Right atrium auricular region (tissue), 2 donors: ENCODE results near the gene KPNA1. TPM values are rescaled to one million over a fixed set of nuclear protein-coding genes. Genes with fewer than 3 reads are reported as not detected.

Experiments used
- DNase-seq: peaks from one replicate; pipeline ENCODE4 v3.0.0-alpha.2; 2019; ENCODE audit warnings: low spot score
- H3K27ac ChIP-seq, 2 donors: fragments of 200-600 bp; sonication (generic); 1 replicate in 1 of 2; 2 replicates in 1 of 2; pipeline ENCODE4 v1.5.1; 2016 to 2019
- H3K27me3 ChIP-seq, 2 donors: fragments of 200-600 bp; sonication (generic); one replicate each; pipeline versions ENCODE4 v1.5.1 to v1.6.0; 2017 to 2019
- H3K36me3 ChIP-seq: fragments of 200-600 bp; sonication (generic); one replicate; pipeline ENCODE4 v1.5.1; 2016
- H3K4me1 ChIP-seq, 2 donors: fragments of 200-600 bp; sonication (generic); one replicate each; pipeline versions ENCODE4 v1.5.1 to v1.6.0; 2017 to 2019
- H3K4me3 ChIP-seq, 2 donors: fragments of 200-600 bp; sonication (generic); 1 replicate in 1 of 2; 2 replicates in 1 of 2; pipeline ENCODE4 v1.5.1; 2017 to 2019; ENCODE audit warnings: mild to moderate bottlenecking in 1 of 2, moderate library complexity in 1 of 2
- H3K9me3 ChIP-seq, 2 donors: fragments of 200-600 bp; sonication (generic); one replicate each; pipeline ENCODE4 v1.5.1; 2019
- total RNA-seq, 2 donors: library from RNA; depleted of rRNA; stranded (reverse); fragments of >200 nt; gene quantifications; one replicate each; pipeline ENCODE4 v1.1.0, GENCODE V29; 2016
- TF ChIP-seq, protein P1 (sequence below), 2 donors: fragments of 200-600 bp; sonication (generic); IDR thresholded peaks; one replicate each; pipeline ENCODE4 v1.5.1; 2019; ENCODE audit warnings: antibody characterized with exemption in 2 of 2

Gene KPNA1
- total RNA-seq, 2 donors from 2014 or later, result 33.3 to 40.0 TPM

GRCh38 chr3:122409446-122409845, 105.3 kb downstream of the KPNA1 start:
- H3K9me3 ChIP-seq, result no peaks in the 10 kb centered on the region
- peaks cover 0 to 4% of the 10 kb centered on the region in 2 donors for H3K4me1 ChIP-seq
- H3K27ac ChIP-seq, result no peak overlapping the region
- no peak for DNase-seq
- H3K36me3 ChIP-seq, result peaks cover 60% of the 10 kb centered on the region
- H3K27me3 ChIP-seq, result no peaks in the 10 kb centered on the region
- TF ChIP-seq, protein P1, sequence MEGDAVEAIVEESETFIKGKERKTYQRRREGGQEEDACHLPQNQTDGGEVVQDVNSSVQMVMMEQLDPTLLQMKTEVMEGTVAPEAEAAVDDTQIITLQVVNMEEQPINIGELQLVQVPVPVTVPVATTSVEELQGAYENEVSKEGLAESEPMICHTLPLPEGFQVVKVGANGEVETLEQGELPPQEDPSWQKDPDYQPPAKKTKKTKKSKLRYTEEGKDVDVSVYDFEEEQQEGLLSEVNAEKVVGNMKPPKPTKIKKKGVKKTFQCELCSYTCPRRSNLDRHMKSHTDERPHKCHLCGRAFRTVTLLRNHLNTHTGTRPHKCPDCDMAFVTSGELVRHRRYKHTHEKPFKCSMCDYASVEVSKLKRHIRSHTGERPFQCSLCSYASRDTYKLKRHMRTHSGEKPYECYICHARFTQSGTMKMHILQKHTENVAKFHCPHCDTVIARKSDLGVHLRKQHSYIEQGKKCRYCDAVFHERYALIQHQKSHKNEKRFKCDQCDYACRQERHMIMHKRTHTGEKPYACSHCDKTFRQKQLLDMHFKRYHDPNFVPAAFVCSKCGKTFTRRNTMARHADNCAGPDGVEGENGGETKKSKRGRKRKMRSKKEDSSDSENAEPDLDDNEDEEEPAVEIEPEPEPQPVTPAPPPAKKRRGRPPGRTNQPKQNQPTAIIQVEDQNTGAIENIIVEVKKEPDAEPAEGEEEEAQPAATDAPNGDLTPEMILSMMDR (IDR thresholded peaks at IDR 0.05), result no peak
- H3K4me3 ChIP-seq, result no peak overlapping the region

GRCh38 chr3:122407946-122408345, 106.8 kb downstream of the KPNA1 start:
- H3K27me3 ChIP-seq, result no peaks in the 10 kb centered on the region
- H3K27ac ChIP-seq, result no peak overlapping the region
- no peaks in the 10 kb centered on the region for H3K9me3 ChIP-seq
- H3K4me1 ChIP-seq, result no peaks in the 10 kb centered on the region
- peaks cover 74% of the 10 kb centered on the region for H3K36me3 ChIP-seq
- DNase-seq, result no peak
- no peak overlapping the region for H3K4me3 ChIP-seq
- TF ChIP-seq, protein P1 (IDR thresholded peaks at IDR 0.05), result no peak

- DNase-seq, result no peak
- Histone ChIP-seq H3K36me3 (peaks cover 70% of the 10 kb centered on the region), H3K9me3 (no peaks in the 10 kb centered on the region), H3K4me3 (no peak overlapping the region), H3K27ac (no peak overlapping the region), H3K27me3 (no peaks in the 10 kb centered on the region), H3K4me1 (no peaks in the 10 kb centered on the region)
- TF ChIP-seq, protein P1 (IDR thresholded peaks at IDR 0.05), result no peak
These were observed 108.5 kb downstream of the KPNA1 start for GRCh38 chr3:122406198-122406597.

- Histone ChIP-seq H3K27ac (no peak overlapping the region), H3K9me3 (no peaks in the 10 kb centered on the region)
These were observed 109.7 kb downstream of the KPNA1 start for GRCh38 chr3:122405015-122405414.

GRCh38 chr3:122403489-122403888, 111.2 kb downstream of the KPNA1 start:
- Histone ChIP-seq H3K9me3 (no peaks in the 10 kb centered on the region), H3K27ac (no peak overlapping the region), H3K36me3 (peaks cover 47% of the 10 kb centered on the region), H3K4me3 (no peak overlapping the region), H3K27me3 (no peaks in the 10 kb centered on the region), H3K4me1 (no peaks in the 10 kb centered on the region)
- DNase-seq, result no peak
- TF ChIP-seq, protein P1 (IDR thresholded peaks at IDR 0.05), result no peak

More at GRCh38 chr3:122405015-122405414, 109.7 kb downstream of the KPNA1 start:
- Histone ChIP-seq H3K36me3 (peaks cover 60% of the 10 kb centered on the region), H3K4me3 (no peak overlapping the region), H3K27me3 (no peaks in the 10 kb centered on the region), H3K4me1 (no peaks in the 10 kb centered on the region)
- TF ChIP-seq, protein P1 (IDR thresholded peaks at IDR 0.05), result no peak
- DNase-seq, result no peak

DNA sequence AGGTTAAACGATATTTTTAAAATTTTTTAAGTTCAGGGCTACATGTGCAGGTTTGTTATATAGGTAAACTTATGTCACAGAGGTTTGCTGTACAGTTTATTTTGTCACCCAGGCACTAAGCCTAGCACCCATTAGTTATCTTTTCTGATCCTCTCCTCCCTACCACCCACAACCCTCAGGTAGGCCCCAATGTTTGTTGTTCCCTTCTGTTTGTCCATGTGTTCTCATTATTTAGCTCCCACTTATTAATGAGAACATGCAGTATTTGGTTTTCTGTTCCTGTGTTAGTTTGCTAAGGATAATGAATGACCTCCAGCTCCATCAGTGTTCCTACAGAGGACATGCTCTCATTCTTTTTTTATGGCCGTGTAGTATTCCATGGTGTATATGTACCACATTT, 115.8 kb downstream of the KPNA1 start:
- H3K36me3 ChIP-seq, result peaks cover 10% of the 10 kb centered on the region
- H3K4me1 ChIP-seq, result no peaks in the 10 kb centered on the region
- H3K4me3 ChIP-seq, result no peak overlapping the region
- no peaks in the 10 kb centered on the region for H3K9me3 ChIP-seq
- DNase-seq, result no peak
- no peak overlapping the region for H3K27ac ChIP-seq
- no peaks in the 10 kb centered on the region for H3K27me3 ChIP-seq
- TF ChIP-seq, protein P1 (IDR thresholded peaks at IDR 0.05), result no peak
